Heart right ventricle (tissue), 16 donors: ENCODE results near the gene GREM2. TPM values are rescaled to one million over a fixed set of nuclear protein-coding genes. Genes with fewer than 3 reads are reported as not detected.

Experiments
- ATAC-seq, 8 donors: fragments of 200-7000 bp; cut with Tn5 transposase; one replicate each; pipeline ENCODE4 v1.9.1; 2020; ENCODE audit warnings: mild to moderate bottlenecking in 8 of 8, moderate library complexity in 8 of 8, moderate number of reproducible peaks in 1 of 8
- DNase-seq, 2 donors: peaks; one replicate each; pipeline ENCODE4 v3.0.0-alpha.2; 2020
- H3K27ac ChIP-seq, 10 donors: fragments of 200-600 bp; sonication (generic) in 2 of 10; one replicate each; pipeline versions ENCODE4 v1.5.0 to v1.8.0; 2020 to 2022; ENCODE audit warnings: mild to moderate bottlenecking in 3 of 10
- H3K27me3 ChIP-seq, 7 donors: fragments of 200-600 bp; one replicate each; pipeline ENCODE4 v1.8.0; 2021 to 2022; ENCODE audit warnings: mild to moderate bottlenecking in 2 of 7
- H3K36me3 ChIP-seq, 9 donors: fragments of 200-600 bp; sonication (generic) in 1 of 9; one replicate each; pipeline versions ENCODE4 v1.5.0 to v1.8.0; 2020 to 2022; ENCODE audit warnings: mild to moderate bottlenecking in 2 of 9
- H3K4me1 ChIP-seq, 9 donors: fragments of 200-600 bp; sonication (generic) in 1 of 9; one replicate each; pipeline versions ENCODE4 v1.5.0 to v1.8.0; 2020 to 2022; ENCODE audit warnings: mild to moderate bottlenecking in 4 of 9
- H3K4me3 ChIP-seq, 10 donors: fragments of 200-600 bp; sonication (generic) in 2 of 10; one replicate each; pipeline versions ENCODE4 v1.5.0 to v1.8.0; 2020 to 2022; ENCODE audit warnings: mild to moderate bottlenecking in 7 of 10, moderate library complexity in 2 of 10
- H3K9me3 ChIP-seq, 11 donors: fragments of 200-600 bp in 10 of 11; sonication (generic) in 2 of 11; one replicate each; pipeline versions ENCODE4 v1.5.0 to v1.8.0; 2013 to 2022; ENCODE audit warnings: mild to moderate bottlenecking in 2 of 11, control low read depth in 1 of 11, moderate library complexity in 1 of 11
- WGBS, 2 donors: extraction: QIAGEN DNeasy Blood & Tissue Kit; methylation state at CpG; one replicate each; pipeline ENCODE4 v1.1.7; 2013; ENCODE audit warnings: inconsistent platforms in 1 of 2; 5-methylcytosine and 5-hydroxymethylcytosine counted together
- intact Hi-C, 10 donors: fragments of 100-400 bp; cut with DNase I; formaldehyde crosslinking; loops; one replicate each; pipeline versions ENCODE4 v1.11.1 to v1.14.2; 2022
- polyA plus RNA-seq, 2 donors: library from polyadenylated mRNA; stranded (reverse); fragments of 200-250 nt; gene quantifications; one replicate each; pipeline ENCODE4 v1.2.3, GENCODE V29; 2013
- total RNA-seq, 10 donors: library from RNA; stranded (reverse); fragmentation: NEBNext Ultra II Directional in 3 of 10; extraction: Animal tissue kit (Norgen Biotek cat#: 25700) in 3 of 10; gene quantifications; one replicate each; pipeline versions ENCODE4 v1.2.1 to v1.2.4, GENCODE V29; 2021 to 2023
- TF ChIP-seq, protein P1 (sequence below), 9 donors: fragments of 200-600 bp; sonication (generic) in 2 of 9; IDR thresholded peaks; one replicate each; pipeline versions ENCODE4 v1.5.0 to v1.8.0; 2021 to 2022; ENCODE audit warnings: antibody characterized with exemption in 9 of 9, mild to moderate bottlenecking in 5 of 9, moderate library complexity in 1 of 9
- donor health status: Arrhythmogenic right ventricular cardiomyopathy.
- donor health status: ischemic (EF 13 %, LVEDD 7.1; RV severe dilation, severe dysfunction).
- donor health status: healthy with polysubstance abuse.
- donor health status: DM: no; HTN: yes; CAD: no.
- donor health status: DM: no; HTN: no; CAD: no.
- donor health status: ischemic (EF 25% LVEDD 6.9; RV normal size, moderate dysfunction).
- donor health status: ischemic (EF 25% LVEDD 5.7; RV mildly dilated, moderate dysfunction).
- donor health status: healthy.
- donor health status: DM: yes; HTN: yes; CAD: no.
- donor health status: Ischemic cardiomyopathy.
- donor health status: ischemic (EF 35%, LVEDD 5.7; RV mildly dilated, moderate dysfunction).
- donor health status: nonischemic (EF 11% LVEDD 7.7; RV severe dilation, severe dysfunction).
- donor health status: DM: yes; HTN: yes; CAD: no.
- donor health status: PGD.
- donor health status: ischemic (EF 29% LVEDD 5.4; RV normal size, mild dysfunction).
- donor health status: nonischemic (EF 23%, LVEDD 6.1; RV moderate dilation, normal function).

The GREM2 gene
- total and polyA plus RNA-seq, 12 donors: 0.01 to 0.25 (median 0.18) TPM; not detected in 8

DNA sequence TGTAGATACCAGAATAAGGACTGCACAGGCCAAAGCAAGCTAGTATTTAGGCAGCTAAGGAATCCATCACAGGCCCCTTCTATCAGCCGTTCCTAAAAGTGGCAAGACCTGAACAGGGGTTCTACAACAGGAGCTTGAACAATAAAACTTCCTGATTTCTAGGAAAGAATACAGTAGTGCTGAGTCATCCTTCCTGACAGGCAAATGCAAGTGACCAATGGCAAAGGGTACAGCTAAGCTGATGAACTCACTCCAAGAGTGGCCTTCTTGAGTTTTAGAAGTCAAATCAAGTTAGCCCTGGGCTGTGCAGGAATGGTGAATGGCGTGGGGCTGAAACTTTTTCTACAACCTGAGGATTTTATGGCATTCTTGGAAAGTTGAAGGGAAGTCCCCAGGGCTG is 112.9 kb downstream of the GREM2 start:
- ATAC-seq: no peak
- no peak overlapping the region for H3K4me3 ChIP-seq
- no peak overlapping the region for H3K27ac ChIP-seq
- TF ChIP-seq, protein P1, sequence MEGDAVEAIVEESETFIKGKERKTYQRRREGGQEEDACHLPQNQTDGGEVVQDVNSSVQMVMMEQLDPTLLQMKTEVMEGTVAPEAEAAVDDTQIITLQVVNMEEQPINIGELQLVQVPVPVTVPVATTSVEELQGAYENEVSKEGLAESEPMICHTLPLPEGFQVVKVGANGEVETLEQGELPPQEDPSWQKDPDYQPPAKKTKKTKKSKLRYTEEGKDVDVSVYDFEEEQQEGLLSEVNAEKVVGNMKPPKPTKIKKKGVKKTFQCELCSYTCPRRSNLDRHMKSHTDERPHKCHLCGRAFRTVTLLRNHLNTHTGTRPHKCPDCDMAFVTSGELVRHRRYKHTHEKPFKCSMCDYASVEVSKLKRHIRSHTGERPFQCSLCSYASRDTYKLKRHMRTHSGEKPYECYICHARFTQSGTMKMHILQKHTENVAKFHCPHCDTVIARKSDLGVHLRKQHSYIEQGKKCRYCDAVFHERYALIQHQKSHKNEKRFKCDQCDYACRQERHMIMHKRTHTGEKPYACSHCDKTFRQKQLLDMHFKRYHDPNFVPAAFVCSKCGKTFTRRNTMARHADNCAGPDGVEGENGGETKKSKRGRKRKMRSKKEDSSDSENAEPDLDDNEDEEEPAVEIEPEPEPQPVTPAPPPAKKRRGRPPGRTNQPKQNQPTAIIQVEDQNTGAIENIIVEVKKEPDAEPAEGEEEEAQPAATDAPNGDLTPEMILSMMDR (IDR thresholded peaks at IDR 0.05): no peak
- DNase-seq: no peak
- 49 to 58% methylated on average over 2 of the region's 2 CpGs for WGBS, 2 donors
- H3K36me3 ChIP-seq: no peaks in the 10 kb centered on the region
- no peaks in the 10 kb centered on the region for H3K4me1 ChIP-seq
- intact Hi-C loops: no loop called here
- H3K27me3 ChIP-seq: no peaks in the 10 kb centered on the region
- peaks cover 0 to 4% (median 0%) of the 10 kb centered on the region in 11 donors for H3K9me3 ChIP-seq

DNA sequence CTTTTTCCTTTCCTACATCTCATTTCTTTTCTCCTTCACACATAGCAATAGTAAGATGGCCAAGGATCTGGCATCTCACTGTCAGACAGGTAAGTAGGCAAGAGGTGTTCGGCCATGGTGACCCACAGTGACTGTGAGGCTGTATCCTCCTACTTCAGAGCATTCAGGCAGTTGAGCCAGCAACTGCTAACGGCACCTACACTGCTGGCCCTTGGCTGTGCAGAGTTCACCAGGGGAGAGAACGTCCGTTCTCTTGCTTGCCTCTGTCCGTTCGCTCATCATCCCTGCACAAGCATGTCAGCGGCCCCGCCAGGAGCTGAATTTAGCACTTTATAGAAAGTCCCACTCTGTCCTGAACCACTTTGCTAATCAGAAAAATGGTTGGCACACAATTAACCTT is 113.6 kb downstream of the GREM2 start:
- Histone ChIP-seq H3K4me1 (no peaks in the 10 kb centered on the region), H3K9me3 (peaks cover 0 to 4% (median 0%) of the 10 kb centered on the region in 11 donors), H3K27ac (no peak overlapping the region), H3K27me3 (peaks cover 0 to 6% (median 0%) of the 10 kb centered on the region in 7 donors), H3K4me3 (no peak overlapping the region), H3K36me3 (no peaks in the 10 kb centered on the region)
- intact Hi-C loops: no loop called here
- TF ChIP-seq, protein P1 (IDR thresholded peaks at IDR 0.05): no peak
- DNase-seq: no peak
- ATAC-seq: no peak
- WGBS, 2 donors: 70 to 77% methylated on average over 8 of the region's 8 CpGs

DNA sequence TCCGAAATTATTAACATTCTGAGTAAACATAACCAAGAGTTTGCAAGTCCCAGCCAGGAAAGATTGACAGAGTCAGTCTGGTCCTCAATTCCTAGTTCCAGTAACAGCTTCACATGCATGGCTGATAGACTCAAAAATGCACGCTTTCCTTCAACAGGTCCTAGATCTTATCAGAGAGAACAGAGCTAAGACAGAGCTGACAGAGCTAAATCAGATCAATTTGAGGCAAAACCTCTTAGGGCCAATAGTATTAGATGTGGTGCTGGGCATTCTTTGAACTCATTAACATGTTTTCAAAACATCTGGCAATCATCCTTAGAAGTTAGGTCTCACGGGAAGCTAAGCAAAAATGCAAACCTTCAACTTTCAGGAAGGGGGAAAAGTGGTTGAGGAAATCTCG is 114.0 kb downstream of the GREM2 start:
- Histone ChIP-seq H3K36me3 (no peaks in the 10 kb centered on the region), H3K4me3 (no peak overlapping the region), H3K27ac (no peak overlapping the region), H3K27me3 (peaks cover 0 to 9% (median 0%) of the 10 kb centered on the region in 7 donors), H3K9me3 (peaks cover 0 to 4% (median 0%) of the 10 kb centered on the region in 11 donors), H3K4me1 (no peaks in the 10 kb centered on the region)
- TF ChIP-seq, protein P1 (IDR thresholded peaks at IDR 0.05): no peak
- intact Hi-C loops: no loop called here
- ATAC-seq (no peak), DNase-seq (no peak)
- 64 to 75% methylated on average over 4 of the region's 4 CpGs for WGBS, 2 donors

DNA sequence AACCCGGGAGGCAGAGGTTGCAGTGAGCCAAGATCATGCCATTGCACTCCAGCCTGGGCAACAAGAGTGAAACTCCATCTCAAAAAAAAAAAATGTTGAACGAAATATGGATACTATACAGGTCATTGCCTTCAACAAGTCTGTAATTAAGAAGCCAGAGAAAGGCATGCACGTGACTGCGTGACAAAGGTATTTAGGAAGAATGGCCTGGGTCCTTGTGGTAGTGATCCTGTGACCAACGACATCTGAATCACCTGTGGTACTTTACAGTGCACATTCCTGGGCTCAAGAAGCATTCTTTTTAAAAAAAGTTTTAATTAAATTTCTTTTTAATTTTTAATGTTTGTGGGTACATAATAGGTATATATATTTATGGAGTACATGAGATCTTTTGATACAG is 115.0 kb downstream of the GREM2 start:
- intact Hi-C loops: no loop called here
- Histone ChIP-seq H3K36me3 (no peaks in the 10 kb centered on the region), H3K4me3 (no peak overlapping the region), H3K27ac (no peak overlapping the region), H3K9me3 (peaks cover 0 to 4% (median 0%) of the 10 kb centered on the region in 11 donors), H3K4me1 (no peaks in the 10 kb centered on the region), H3K27me3 (peaks cover 0 to 12% (median 0%) of the 10 kb centered on the region in 7 donors)
- no peak for DNase-seq
- ATAC-seq: no peak
- TF ChIP-seq, protein P1 (IDR thresholded peaks at IDR 0.05): no peak
- 84 to 94% methylated on average over 5 of the region's 5 CpGs for WGBS, 2 donors
